Hepatocyte (in vitro differentiated cells): Measurements from ENCODE around the gene DSN1.

Experiments
- EZH2 ChIP-seq: fragments of 200-600 bp; sonication (generic); IDR thresholded peaks from 2 replicates; pipeline ENCODE4 v1.6.1; 2016; ENCODE audit warnings: antibody characterized with exemption, mild to moderate bottlenecking, borderline replicate concordance
- EZH2phosphoT487 ChIP-seq: fragments of 200-600 bp; sonication (generic); IDR thresholded peaks from one replicate; pipeline ENCODE4 v1.6.1; 2018; ENCODE audit warnings: antibody characterized with exemption, mild to moderate bottlenecking, low read depth, moderate library complexity; ENCODE audit not compliant: unreplicated experiment, severe bottlenecking

GRCh38 chr20:36742558-36742957 is 31.0 kb downstream of the DSN1 start:
- TF ChIP-seq EZH2phosphoT487 (no peak), EZH2 (no peak)
